ENCODE results near the gene PARD3. TPM values are rescaled to one million over a fixed set of nuclear protein-coding genes. Genes with fewer than 3 reads are reported as not detected.

PARD3 gene
- total RNA-seq, 2 donors from 2014 or later = 59.6 to 74.6 TPM

DNA sequence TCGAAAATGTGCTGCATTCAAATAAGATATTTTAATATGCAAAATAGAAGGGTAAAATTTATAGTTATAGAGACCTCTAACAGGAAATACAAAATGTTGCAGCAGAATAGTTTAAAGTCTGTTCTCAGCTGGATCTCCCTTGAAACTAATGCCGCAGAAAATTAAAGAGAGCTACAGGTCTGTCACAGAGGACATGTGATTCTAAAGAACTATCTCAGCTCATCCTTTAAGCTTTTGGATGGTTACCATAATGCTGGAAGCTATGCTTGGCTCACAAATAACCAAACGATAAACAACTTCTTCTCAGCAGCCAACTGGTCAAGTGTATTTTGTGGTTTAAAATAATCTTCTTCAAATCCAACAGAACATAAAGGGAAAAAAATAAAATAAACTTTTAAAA, 353.0 kb downstream of the PARD3 start:
- H3K4me1 Mint-ChIP-seq = peaks cover 8% of the 10 kb centered on the region
- WGBS, 2 experiments (ENCODE audit: insufficient coverage in 1 of 2, insufficient read length in 1 of 2) = 89 to 100% methylated on average over 1 to 3 of the region's 3 CpGs
- no peak overlapping the region for H3K27ac Mint-ChIP-seq
- Histone ChIP-seq H3K36me3 (ENCODE audit: control insufficient read depth, insufficient read depth, low read length) (peaks cover 3% of the 10 kb centered on the region), H3K27me3 (ENCODE audit: control insufficient read depth, insufficient read depth, low read length, poor library complexity, severe bottlenecking) (no peaks in the 10 kb centered on the region), H3K4me1 (ENCODE audit: control insufficient read depth, insufficient read depth, low read length) (no peaks in the 10 kb centered on the region), H3K27ac (ENCODE audit: low read depth, low read length) (no peak overlapping the region), H3K4me3 (ENCODE audit: low read length) (no peak overlapping the region), H3K9ac (ENCODE audit: extremely low read depth, low read length, poor library complexity, severe bottlenecking) (no peak overlapping the region), H3K9me3 (ENCODE audit: control insufficient read depth, low read length) (no peaks in the 10 kb centered on the region)
- H3K27me3 Mint-ChIP-seq (ENCODE audit: insufficient read depth) = no peaks in the 10 kb centered on the region
- no peak for DNase-seq
- H3K9me3 Mint-ChIP-seq = no peaks in the 10 kb centered on the region
- H3K36me3 Mint-ChIP-seq (ENCODE audit: low read depth) = peaks cover 13% of the 10 kb centered on the region
- H3K4me3 Mint-ChIP-seq = no peak overlapping the region
- TF ChIP-seq, protein P1, sequence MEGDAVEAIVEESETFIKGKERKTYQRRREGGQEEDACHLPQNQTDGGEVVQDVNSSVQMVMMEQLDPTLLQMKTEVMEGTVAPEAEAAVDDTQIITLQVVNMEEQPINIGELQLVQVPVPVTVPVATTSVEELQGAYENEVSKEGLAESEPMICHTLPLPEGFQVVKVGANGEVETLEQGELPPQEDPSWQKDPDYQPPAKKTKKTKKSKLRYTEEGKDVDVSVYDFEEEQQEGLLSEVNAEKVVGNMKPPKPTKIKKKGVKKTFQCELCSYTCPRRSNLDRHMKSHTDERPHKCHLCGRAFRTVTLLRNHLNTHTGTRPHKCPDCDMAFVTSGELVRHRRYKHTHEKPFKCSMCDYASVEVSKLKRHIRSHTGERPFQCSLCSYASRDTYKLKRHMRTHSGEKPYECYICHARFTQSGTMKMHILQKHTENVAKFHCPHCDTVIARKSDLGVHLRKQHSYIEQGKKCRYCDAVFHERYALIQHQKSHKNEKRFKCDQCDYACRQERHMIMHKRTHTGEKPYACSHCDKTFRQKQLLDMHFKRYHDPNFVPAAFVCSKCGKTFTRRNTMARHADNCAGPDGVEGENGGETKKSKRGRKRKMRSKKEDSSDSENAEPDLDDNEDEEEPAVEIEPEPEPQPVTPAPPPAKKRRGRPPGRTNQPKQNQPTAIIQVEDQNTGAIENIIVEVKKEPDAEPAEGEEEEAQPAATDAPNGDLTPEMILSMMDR (conservative IDR thresholded peaks at IDR 0.05) = no peak

DNA sequence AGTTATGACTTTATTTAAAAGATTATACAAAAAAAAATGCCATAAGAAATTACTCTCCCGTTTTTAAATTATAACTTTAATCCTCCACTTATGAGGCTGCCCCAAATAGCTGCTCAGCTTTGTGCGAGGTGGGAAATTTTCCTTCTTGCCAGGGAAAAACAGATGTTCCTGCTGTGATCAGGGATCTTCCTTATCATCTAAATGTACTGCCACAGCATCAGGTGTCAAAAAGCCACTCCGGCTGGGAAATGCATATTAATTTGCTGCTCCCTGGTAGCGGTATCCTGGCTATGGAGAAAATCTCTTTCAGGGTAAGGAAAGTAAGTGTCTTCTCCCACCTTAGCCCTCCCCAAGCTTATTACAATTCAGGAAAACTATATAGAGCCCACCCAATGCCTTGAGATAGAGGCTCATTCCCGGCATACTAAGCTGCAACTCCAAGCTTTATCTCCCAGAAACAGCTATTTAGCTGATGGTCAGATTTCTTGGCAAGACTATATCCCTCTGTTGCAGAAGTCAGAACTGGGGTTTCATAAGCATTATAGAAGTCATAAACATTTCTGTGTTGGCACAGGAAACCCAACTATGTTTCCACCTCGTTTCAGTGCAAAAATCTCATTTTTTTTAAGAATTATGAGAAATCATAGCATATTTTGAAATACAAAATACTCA, 360.4 kb downstream of the PARD3 start:
- Histone ChIP-seq H3K27ac (ENCODE audit: low read depth, low read length) (no peak overlapping the region), H3K9me3 (ENCODE audit: control insufficient read depth, low read length) (no peaks in the 10 kb centered on the region), H3K4me1 (ENCODE audit: control insufficient read depth, insufficient read depth, low read length) (no peaks in the 10 kb centered on the region), H3K36me3 (ENCODE audit: control insufficient read depth, insufficient read depth, low read length) (peaks cover 9% of the 10 kb centered on the region), H3K27me3 (ENCODE audit: control insufficient read depth, insufficient read depth, low read length, poor library complexity, severe bottlenecking) (no peaks in the 10 kb centered on the region), H3K9ac (ENCODE audit: extremely low read depth, low read length, poor library complexity, severe bottlenecking) (no peak overlapping the region), H3K4me3 (ENCODE audit: low read length) (no peak overlapping the region)
- Mint-ChIP-seq H3K36me3 (ENCODE audit: low read depth) (peaks cover 6% of the 10 kb centered on the region), H3K9me3 (no peaks in the 10 kb centered on the region), H3K27me3 (ENCODE audit: insufficient read depth) (no peaks in the 10 kb centered on the region), H3K4me3 (no peak overlapping the region), H3K4me1 (peaks cover 12% of the 10 kb centered on the region), H3K27ac (no peak overlapping the region)
- DNase-seq = no peak
- TF ChIP-seq, protein P1 (conservative IDR thresholded peaks at IDR 0.05) = no peak
- WGBS, 2 experiments (ENCODE audit: insufficient coverage in 1 of 2, insufficient read length in 1 of 2) = 80 to 93% methylated on average over 3 to 6 of the region's 6 CpGs

DNA sequence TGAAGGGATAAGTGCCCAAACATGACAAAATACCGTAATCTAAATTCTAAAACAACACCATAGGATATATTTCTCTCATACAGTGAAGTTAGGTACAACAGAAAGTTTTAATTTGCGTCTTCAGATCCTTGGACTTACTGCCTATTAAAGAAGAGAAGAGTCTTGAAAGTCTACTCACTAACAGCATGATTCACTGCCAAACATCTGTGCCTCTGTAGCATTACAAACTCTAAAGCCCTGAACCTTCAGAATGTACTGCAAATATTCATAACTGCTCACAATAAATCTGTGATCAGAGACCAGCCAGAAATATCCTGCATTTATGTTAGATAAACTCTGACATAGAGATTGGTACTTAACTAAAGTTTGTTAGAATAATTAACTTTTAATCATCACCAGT, 365.3 kb downstream of the PARD3 start:
- Mint-ChIP-seq H3K9me3 (no peaks in the 10 kb centered on the region), H3K4me3 (no peak overlapping the region), H3K4me1 (peaks cover 13% of the 10 kb centered on the region), H3K36me3 (ENCODE audit: low read depth) (no peaks in the 10 kb centered on the region), H3K27ac (no peak overlapping the region), H3K27me3 (ENCODE audit: insufficient read depth) (no peaks in the 10 kb centered on the region)
- Histone ChIP-seq H3K4me3 (ENCODE audit: low read length) (no peak overlapping the region), H3K9me3 (ENCODE audit: control insufficient read depth, low read length) (no peaks in the 10 kb centered on the region), H3K27ac (ENCODE audit: low read depth, low read length) (no peak overlapping the region), H3K9ac (ENCODE audit: extremely low read depth, low read length, poor library complexity, severe bottlenecking) (no peak overlapping the region), H3K36me3 (ENCODE audit: control insufficient read depth, insufficient read depth, low read length) (peaks cover 19% of the 10 kb centered on the region), H3K4me1 (ENCODE audit: control insufficient read depth, insufficient read depth, low read length) (no peaks in the 10 kb centered on the region), H3K27me3 (ENCODE audit: control insufficient read depth, insufficient read depth, low read length, poor library complexity, severe bottlenecking) (no peaks in the 10 kb centered on the region)
- WGBS, 2 experiments (ENCODE audit: insufficient coverage in 1 of 2, insufficient read length in 1 of 2) = 93% methylated on average over 2 of the region's 2 CpGs; no CpG with 5 or more reads in 1 of the 2 experiments
- TF ChIP-seq, protein P1 (conservative IDR thresholded peaks at IDR 0.05) = no peak
- no peak for DNase-seq

All from endodermal cell (in vitro differentiated cells).